BLaER1 treated with 17β-estradiol and CSF1 and Interleukin-3, amounts not matched to agents 10 nM and 100 nM (cell line): ENCODE results near the gene RCOR1.

Experiments used
- H3K27ac ChIP-seq, 11 experiments: shearing (Covaris generic); formaldehyde crosslinking; 2 replicates each; pipeline ENCODE4 v1.8.1; 2022
- H3K27me3 ChIP-seq, 11 experiments: shearing (Covaris generic); formaldehyde crosslinking; 2 replicates each; pipeline ENCODE4 v1.8.1; 2022
- H3K36me3 ChIP-seq, 11 experiments: shearing (Covaris generic); formaldehyde crosslinking; 2 replicates each; pipeline ENCODE4 v1.8.1; 2022
- H3K4me1 ChIP-seq, 10 experiments: shearing (Covaris generic); formaldehyde crosslinking; 2 replicates each; pipeline ENCODE4 v1.8.1; 2022
- H3K4me2 ChIP-seq, 11 experiments: shearing (Covaris generic); formaldehyde crosslinking; 2 replicates each; pipeline ENCODE4 v1.8.1; 2022
- H3K4me3 ChIP-seq, 10 experiments: shearing (Covaris generic); formaldehyde crosslinking; 2 replicates each; pipeline ENCODE4 v1.8.1; 2022
- H3K9ac ChIP-seq, 11 experiments: shearing (Covaris generic); formaldehyde crosslinking; 2 replicates each; pipeline ENCODE4 v1.8.1; 2022
- H3K9me3 ChIP-seq, 11 experiments: shearing (Covaris generic); formaldehyde crosslinking; replicated peaks in 1 of 11; 2 replicates each; pipeline ENCODE4 v1.8.1; 2022
- H4K20me1 ChIP-seq, 11 experiments: shearing (Covaris generic); formaldehyde crosslinking; 2 replicates each; pipeline ENCODE4 v1.8.1; 2022
- Cebpa-rat ChIP-seq, 11 experiments: shearing (Covaris generic); IDR thresholded peaks; 2 replicates each; pipeline ENCODE4 v1.8.1; 2022

Gene RCOR1

DNA sequence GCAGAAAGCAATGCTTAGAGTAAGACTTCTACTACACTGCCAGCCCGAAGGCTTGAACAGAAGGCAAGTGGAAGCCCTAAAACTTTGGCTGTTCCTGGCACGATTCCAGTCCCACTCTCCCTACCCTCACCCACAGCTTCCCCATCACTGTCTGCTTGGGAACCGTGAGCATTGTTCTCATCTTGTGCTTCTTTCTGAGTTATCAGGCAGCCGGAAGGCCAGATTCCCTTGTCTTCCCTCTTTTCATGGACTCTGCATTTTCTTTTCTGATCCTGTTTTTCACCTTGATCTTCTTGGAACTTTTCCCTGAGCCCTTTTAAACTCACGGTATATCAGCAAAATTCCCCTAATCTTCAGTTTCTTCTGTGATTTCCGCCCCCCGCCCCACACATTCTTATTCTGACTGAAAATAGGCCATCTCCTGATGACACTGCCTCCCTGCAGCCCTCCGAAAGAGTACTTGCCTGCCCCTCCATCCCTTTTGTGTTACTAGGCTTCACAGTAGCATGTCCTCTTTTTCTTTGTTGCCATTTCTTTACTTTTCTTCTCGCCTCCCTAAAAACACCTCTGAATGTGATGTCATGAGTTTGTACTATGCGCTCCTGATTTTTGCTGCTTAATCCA is 29.9 kb downstream of the RCOR1 start:
- H3K9me3 ChIP-seq, result no peaks in the 10 kb centered on the region
- TF ChIP-seq Cebpa-rat (IDR thresholded peaks at IDR 0.05), result no peak
- peak overlapping the region in 2 of 11 experiments; percentile 6 to 19; a peak in 1 of 22 replicates for H3K9ac ChIP-seq
- no peaks in the 10 kb centered on the region for H3K27me3 ChIP-seq
- H3K36me3 ChIP-seq, result peaks cover 10 to 85% (median 66%) of the 10 kb centered on the region in 11 experiments; a peak in 17 of 22 replicates
- H3K4me3 ChIP-seq, result no peak overlapping the region
- H3K4me1 ChIP-seq, result peaks cover 67 to 100% (median 82%) of the 10 kb centered on the region in 10 experiments
- H3K4me2 ChIP-seq, result peak overlapping the region in 10 of 11 experiments; percentile 0 to 89 (median 37); a peak in 18 of 22 replicates
- peak overlapping the region in 5 of 11 experiments; percentile 5 to 45 (median 19); a peak in 6 of 22 replicates for H3K27ac ChIP-seq
- peaks cover 91 to 100% (median 98%) of the 10 kb centered on the region in 11 experiments for H4K20me1 ChIP-seq

DNA sequence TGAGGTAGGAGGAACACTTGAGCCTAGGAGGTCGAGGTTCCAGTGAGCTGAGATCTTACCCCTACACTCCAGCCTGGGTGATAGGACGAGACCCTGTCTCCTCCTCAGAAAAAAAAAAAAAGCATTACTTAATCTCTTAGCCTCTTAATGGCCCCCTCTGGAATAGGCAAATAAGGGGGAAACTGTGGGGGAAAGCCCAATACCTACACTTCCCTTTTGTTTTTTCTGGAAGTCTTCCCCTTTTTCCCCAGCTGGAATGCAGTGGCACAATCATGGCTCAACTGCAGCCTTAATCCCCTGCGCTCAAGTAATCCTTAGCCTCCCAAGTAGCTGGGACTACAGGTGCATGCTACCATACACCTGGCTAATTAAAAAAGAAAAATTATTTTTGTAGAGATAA is 32.2 kb downstream of the RCOR1 start:
- H3K4me3 ChIP-seq, result peak overlapping the region in 1 of 10 experiments; percentile 15; a peak in 1 of 20 replicates
- H3K36me3 ChIP-seq, result peaks cover 5 to 80% (median 54%) of the 10 kb centered on the region in 11 experiments; a peak in 17 of 22 replicates
- H3K9me3 ChIP-seq, result no peaks in the 10 kb centered on the region
- H3K27me3 ChIP-seq, result no peaks in the 10 kb centered on the region
- peak overlapping the region in 4 of 11 experiments; percentile 11 to 64 (median 42); a peak in 5 of 22 replicates for H3K27ac ChIP-seq
- H3K9ac ChIP-seq, result no peak overlapping the region
- peak overlapping the region in 5 of 11 experiments; percentile 25 to 89 (median 75); a peak in 7 of 22 replicates for H3K4me2 ChIP-seq
- peaks cover 91 to 100% (median 98%) of the 10 kb centered on the region in 11 experiments for H4K20me1 ChIP-seq
- TF ChIP-seq Cebpa-rat (IDR thresholded peaks at IDR 0.05), result no peak
- H3K4me1 ChIP-seq, result peaks cover 70 to 100% (median 83%) of the 10 kb centered on the region in 10 experiments

- peak overlapping the region in 7 of 11 experiments; percentile 1 to 89 (median 72); a peak in 8 of 22 replicates for H3K4me2 ChIP-seq
- H4K20me1 ChIP-seq, result peaks cover 91 to 100% (median 98%) of the 10 kb centered on the region in 11 experiments
These were observed 33.3 kb downstream of the RCOR1 start for GRCh38 chr14:102625564-102626296.

DNA sequence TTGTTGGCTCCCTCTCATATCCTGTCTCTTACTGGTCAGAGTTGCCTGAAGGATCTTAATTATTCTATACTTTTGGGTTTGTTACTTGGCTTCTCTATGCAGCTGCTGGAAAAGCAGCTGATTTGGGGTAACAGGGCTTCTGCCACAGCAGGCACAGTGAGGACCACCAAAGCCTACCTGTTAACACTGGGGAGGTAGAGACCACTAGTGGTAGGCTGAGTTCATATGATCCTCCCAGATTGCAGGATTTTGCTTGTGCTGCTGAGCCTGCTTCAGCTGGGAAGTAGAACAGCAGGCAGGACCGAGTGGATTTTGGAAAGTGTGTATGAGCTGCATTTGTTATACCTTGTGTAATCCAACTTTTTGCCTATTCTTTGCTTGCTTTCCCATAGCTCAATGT is 34.1 kb downstream of the RCOR1 start:
- Histone ChIP-seq H3K9me3 (no peaks in the 10 kb centered on the region), H3K4me2 (peak overlapping the region in 10 of 11 experiments; percentile 13 to 89 (median 74); a peak in 11 of 22 replicates), H3K27ac (peak overlapping the region in 2 of 11 experiments; percentile 1 to 37; a peak in 2 of 22 replicates), H3K4me1 (peaks cover 60 to 100% (median 78%) of the 10 kb centered on the region in 10 experiments), H3K4me3 (no peak overlapping the region), H4K20me1 (peaks cover 90 to 100% (median 98%) of the 10 kb centered on the region in 11 experiments; a peak in 21 of 22 replicates), H3K36me3 (peaks cover 18 to 81% (median 58%) of the 10 kb centered on the region in 11 experiments; a peak in 21 of 22 replicates), H3K27me3 (no peaks in the 10 kb centered on the region), H3K9ac (peak overlapping the region in 2 of 11 experiments; percentile 2 to 12; a peak in 2 of 22 replicates)
- TF ChIP-seq Cebpa-rat (IDR thresholded peaks at IDR 0.05), result no peak

More at GRCh38 chr14:102625564-102626296, 33.3 kb downstream of the RCOR1 start:
- Histone ChIP-seq H3K4me3 (no peak overlapping the region), H3K27me3 (no peaks in the 10 kb centered on the region), H3K4me1 (peaks cover 68 to 100% (median 82%) of the 10 kb centered on the region in 10 experiments), H3K9me3 (no peaks in the 10 kb centered on the region), H3K27ac (peak overlapping the region in 2 of 11 experiments; percentile 32 to 37; a peak in 3 of 22 replicates), H3K36me3 (peaks cover 13 to 80% (median 56%) of the 10 kb centered on the region in 11 experiments; a peak in 21 of 22 replicates), H3K9ac (peak overlapping the region in 1 of 11 experiments; percentile 2; a peak in 2 of 22 replicates)
- no peak for TF ChIP-seq Cebpa-rat (IDR thresholded peaks at IDR 0.05)

- no peaks in the 10 kb centered on the region for H3K27me3 ChIP-seq
- H3K27ac ChIP-seq, result peak overlapping the region in 10 of 11 experiments; percentile 21 to 71 (median 50); a peak in 18 of 22 replicates
- H4K20me1 ChIP-seq, result peaks cover 95 to 99% (median 98%) of the 10 kb centered on the region in 11 experiments; a peak in 21 of 22 replicates
- H3K4me1 ChIP-seq, result peaks cover 61 to 95% (median 83%) of the 10 kb centered on the region in 10 experiments
- peak overlapping the region; percentile 56 to 89 (median 75) for H3K4me2 ChIP-seq
- H3K4me3 ChIP-seq, result no peak overlapping the region
- no peaks in the 10 kb centered on the region for H3K9me3 ChIP-seq
- H3K36me3 ChIP-seq, result peaks cover 23 to 86% (median 65%) of the 10 kb centered on the region in 11 experiments; a peak in 21 of 22 replicates
- TF ChIP-seq Cebpa-rat (IDR thresholded peaks at IDR 0.05), result no peak
- H3K9ac ChIP-seq, result peak overlapping the region in 6 of 11 experiments; percentile 26 to 42 (median 40); a peak in 6 of 22 replicates
These were observed 36.6 kb downstream of the RCOR1 start for GRCh38 chr14:102629011-102629444.

DNA sequence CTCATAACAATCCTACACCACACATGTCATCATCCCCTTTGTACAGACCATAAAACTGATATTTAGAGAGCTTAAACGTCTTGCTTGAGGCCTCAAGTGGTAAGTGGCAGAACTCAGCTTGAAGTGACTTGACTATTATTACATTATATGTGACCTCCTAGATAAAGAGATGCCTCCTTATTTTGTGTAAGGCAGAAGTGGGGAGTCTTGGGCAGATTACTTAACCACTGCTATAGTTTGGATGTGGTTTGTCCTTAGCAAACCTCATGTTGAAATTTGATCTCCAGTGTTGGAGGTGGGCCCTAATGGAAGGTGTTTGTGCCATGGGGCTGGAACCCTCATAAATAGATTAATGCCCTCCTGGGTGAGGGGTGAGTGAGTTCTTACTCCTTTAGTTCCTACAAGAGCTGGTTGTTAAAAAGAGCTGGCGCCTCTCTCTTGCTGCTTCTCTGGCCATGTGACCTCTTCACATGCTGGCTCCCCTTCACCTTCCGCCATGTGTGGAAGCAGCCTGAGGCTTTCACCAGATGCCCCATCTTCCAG is 37.4 kb downstream of the RCOR1 start:
- H3K4me2 ChIP-seq, result peak overlapping the region; percentile 56 to 89 (median 75); a peak in 18 of 22 replicates
- peaks cover 23 to 82% (median 60%) of the 10 kb centered on the region in 11 experiments; a peak in 21 of 22 replicates for H3K36me3 ChIP-seq
- peaks cover 64 to 90% (median 77%) of the 10 kb centered on the region in 10 experiments for H3K4me1 ChIP-seq
- peak overlapping the region in 1 of 11 experiments; percentile 41; a peak in 3 of 22 replicates for H3K9ac ChIP-seq
- TF ChIP-seq Cebpa-rat (IDR thresholded peaks at IDR 0.05), result no peak
- peaks cover 95 to 99% (median 98%) of the 10 kb centered on the region in 11 experiments; a peak in 21 of 22 replicates for H4K20me1 ChIP-seq
- H3K9me3 ChIP-seq, result no peaks in the 10 kb centered on the region
- no peak overlapping the region for H3K4me3 ChIP-seq
- H3K27me3 ChIP-seq, result no peaks in the 10 kb centered on the region
- peak overlapping the region in 9 of 11 experiments; percentile 29 to 71 (median 50); a peak in 14 of 22 replicates for H3K27ac ChIP-seq

GRCh38 chr14:102630405-102630804 is 38.0 kb downstream of the RCOR1 start:
- Histone ChIP-seq H3K27me3 (no peaks in the 10 kb centered on the region), H3K4me3 (no peak overlapping the region), H3K36me3 (peaks cover 23 to 76% (median 61%) of the 10 kb centered on the region in 11 experiments; a peak in 21 of 22 replicates), H3K9ac (no peak overlapping the region), H3K4me2 (peak overlapping the region in 5 of 11 experiments; percentile 72 to 89 (median 77); a peak in 5 of 22 replicates), H3K9me3 (no peaks in the 10 kb centered on the region), H3K27ac (peak overlapping the region in 6 of 11 experiments; percentile 29 to 71 (median 60); a peak in 9 of 22 replicates), H4K20me1 (peaks cover 94 to 99% (median 98%) of the 10 kb centered on the region in 11 experiments; a peak in 21 of 22 replicates), H3K4me1 (peaks cover 62 to 85% (median 75%) of the 10 kb centered on the region in 10 experiments)
- TF ChIP-seq Cebpa-rat (IDR thresholded peaks at IDR 0.05), result no peak

- Histone ChIP-seq H4K20me1 (peaks cover 93 to 99% (median 98%) of the 10 kb centered on the region in 11 experiments; a peak in 21 of 22 replicates), H3K27me3 (no peaks in the 10 kb centered on the region), H3K4me3 (no peak overlapping the region)
These were observed 38.4 kb downstream of the RCOR1 start for GRCh38 chr14:102630881-102631280.

More at GRCh38 chr14:102630881-102631280, 38.4 kb downstream of the RCOR1 start:
- Histone ChIP-seq H3K9ac (no peak overlapping the region), H3K27ac (peak overlapping the region in 2 of 11 experiments; percentile 47 to 71; a peak in 2 of 22 replicates), H3K4me1 (peaks cover 58 to 80% (median 71%) of the 10 kb centered on the region in 10 experiments), H3K4me2 (peak overlapping the region in 3 of 11 experiments; percentile 16 to 77 (median 75); a peak in 2 of 22 replicates), H3K9me3 (no peaks in the 10 kb centered on the region), H3K36me3 (peaks cover 19 to 71% (median 57%) of the 10 kb centered on the region in 11 experiments; a peak in 20 of 22 replicates)
- no peak for TF ChIP-seq Cebpa-rat (IDR thresholded peaks at IDR 0.05)
